ENCODE results near the gene SNAI3. TPM values are rescaled to one million over a fixed set of nuclear protein-coding genes. Genes with fewer than 3 reads are reported as not detected.

SNAI3 gene
- total RNA-seq, 4 donors from 2014 or later: 1.2 to 2.2 (median 1.6) TPM

DNA sequence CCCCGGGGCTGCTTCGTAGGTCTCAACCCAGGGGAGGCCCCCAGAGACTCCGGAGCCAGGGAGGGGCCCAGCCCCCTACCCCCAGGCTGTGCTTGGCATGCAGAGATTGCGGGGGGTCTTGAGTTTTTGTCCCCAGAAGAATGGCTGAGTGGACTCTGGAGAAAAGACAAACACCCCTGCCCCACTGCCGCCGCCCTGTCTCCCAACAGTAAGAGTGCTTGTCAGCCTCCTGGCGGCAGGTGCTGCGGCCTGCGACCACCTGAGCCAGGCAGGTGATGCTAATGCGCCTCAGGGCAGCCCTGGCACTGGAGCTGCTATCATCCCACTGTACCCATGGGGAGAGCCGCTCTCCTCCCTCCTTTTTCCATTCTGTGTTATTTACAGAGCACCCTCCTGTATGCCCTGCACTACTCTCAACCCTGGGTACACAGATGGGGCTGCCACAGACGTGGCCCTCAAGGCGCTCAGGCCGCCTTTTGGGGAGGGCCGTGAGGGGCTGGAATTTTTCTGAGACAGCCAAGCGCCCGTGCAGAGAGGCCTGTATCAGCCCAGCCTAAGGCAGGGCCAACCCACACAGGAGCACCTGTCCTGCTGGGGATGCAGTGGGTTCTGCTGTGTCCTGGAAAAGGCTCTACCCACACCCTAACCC, 50.5 kb downstream of the SNAI3 start:
- no peak for DNase-seq
- Histone ChIP-seq H3K9me3 (no peaks in the 10 kb centered on the region), H3K4me1 (no peaks in the 10 kb centered on the region), H3K4me3 (no peak overlapping the region), H3K27ac (no peak overlapping the region), H3K36me3 (peaks cover 0 to 19% of the 10 kb centered on the region in 2 donors), H3K27me3 (peaks cover 28 to 35% (median 33%) of the 10 kb centered on the region in 3 donors)
- no peak for ATAC-seq
- intact Hi-C loops (cut with DNase I; ENCODE audit: low total_unique reads): no loop called here
- in situ Hi-C loops (cut with MboI; ENCODE audit: low sequenced_read_pairs in 4 of 4): no loop called here
- no peak for TF ChIP-seq CTCF (IDR thresholded peaks at IDR 0.05 in 4 of 5, conservative IDR thresholded peaks at IDR 0.05 in 1 of 5)
- TF ChIP-seq POLR2A (IDR thresholded peaks at IDR 0.05): no peak

- H3K27ac ChIP-seq: no peak overlapping the region
- no peaks in the 10 kb centered on the region for H3K9me3 ChIP-seq
- DNase-seq (no peak), ATAC-seq (no peak)
- peaks cover 24 to 29% (median 28%) of the 10 kb centered on the region in 3 donors for H3K27me3 ChIP-seq
- TF ChIP-seq CTCF (IDR thresholded peaks at IDR 0.05 in 4 of 5, conservative IDR thresholded peaks at IDR 0.05 in 1 of 5) (no peak), POLR2A (IDR thresholded peaks at IDR 0.05) (no peak)
- intact Hi-C loops (cut with DNase I; ENCODE audit: low total_unique reads) (no loop called here), in situ Hi-C loops (cut with MboI; ENCODE audit: low sequenced_read_pairs in 4 of 4) (no loop called here)
- peak overlapping the region; percentile 28 to 45 (median 38) for H3K4me3 ChIP-seq
- no peaks in the 10 kb centered on the region for H3K4me1 ChIP-seq
- peaks cover 0 to 24% of the 10 kb centered on the region in 2 donors for H3K36me3 ChIP-seq
Observed at GRCh38 chr16:88634994-88635670, 51.2 kb downstream of the SNAI3 start.

GRCh38 chr16:88634141-88634993, 51.9 kb downstream of the SNAI3 start:
- intact Hi-C loops (cut with DNase I; ENCODE audit: low total_unique reads) (no loop called here), in situ Hi-C loops (cut with MboI; ENCODE audit: low sequenced_read_pairs in 4 of 4) (no loop called here)
- no peaks in the 10 kb centered on the region for H3K9me3 ChIP-seq
- H3K4me1 ChIP-seq: no peaks in the 10 kb centered on the region
- no peak for DNase-seq
- peak overlapping the region; percentile 28 to 45 (median 38) for H3K4me3 ChIP-seq
- peaks cover 0 to 32% of the 10 kb centered on the region in 2 donors for H3K36me3 ChIP-seq
- TF ChIP-seq CTCF (IDR thresholded peaks at IDR 0.05 in 4 of 5, conservative IDR thresholded peaks at IDR 0.05 in 1 of 5) (no peak), POLR2A (IDR thresholded peaks at IDR 0.05) (no peak)
- H3K27me3 ChIP-seq: peaks cover 18 to 21% (median 20%) of the 10 kb centered on the region in 3 donors
- ATAC-seq: no peak
- no peak overlapping the region for H3K27ac ChIP-seq

DNA sequence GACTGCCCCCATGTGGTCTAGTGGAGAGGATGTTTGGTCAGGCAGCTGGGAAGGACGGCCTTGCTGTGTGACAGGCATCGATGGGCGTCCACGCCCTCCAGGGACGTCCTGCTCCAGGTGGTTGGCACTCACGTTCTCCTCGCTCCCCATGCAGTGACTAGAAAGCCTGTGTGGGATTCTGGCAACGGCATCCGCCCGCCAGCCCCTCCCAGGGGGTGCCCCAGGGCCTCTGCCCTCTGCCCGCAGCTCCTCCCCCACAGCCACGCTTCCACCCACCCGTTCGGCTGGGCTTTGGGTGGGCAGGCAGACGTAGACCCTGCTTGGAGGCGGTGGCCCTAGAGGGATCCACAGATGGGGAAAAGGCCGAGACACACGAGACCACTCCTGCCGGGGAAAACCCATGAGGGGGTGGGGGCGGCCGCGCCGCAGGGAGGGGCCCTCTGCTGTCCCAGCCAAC, 52.6 kb downstream of the SNAI3 start:
- TF ChIP-seq CTCF (IDR thresholded peaks at IDR 0.05 in 4 of 5, conservative IDR thresholded peaks at IDR 0.05 in 1 of 5): no peak
- TF ChIP-seq POLR2A (IDR thresholded peaks at IDR 0.05): no peak
- in situ Hi-C loops (cut with MboI; ENCODE audit: low sequenced_read_pairs in 4 of 4): no loop called here
- Histone ChIP-seq H3K27me3 (peaks cover 11 to 14% (median 14%) of the 10 kb centered on the region in 3 donors), H3K9me3 (no peaks in the 10 kb centered on the region), H3K4me1 (no peaks in the 10 kb centered on the region), H3K36me3 (peaks cover 0 to 36% of the 10 kb centered on the region in 2 donors), H3K4me3 (peak overlapping the region in 1 of 4 donors; percentile 34), H3K27ac (no peak overlapping the region)
- DNase-seq (no peak), ATAC-seq (no peak)
- intact Hi-C loops (cut with DNase I; ENCODE audit: low total_unique reads): no loop called here

Measured in gastrocnemius medialis (tissue), 4 donors.